Breast epithelium (tissue), 3 donors: ENCODE results near the gene NHP2.

Experiments
- CTCF ChIP-seq, 3 donors: fragments of 450-650 bp; IDR thresholded peaks; one replicate each; pipeline ENCODE4 v1.5.1; 2016 to 2017; ENCODE audit warnings: antibody characterized with exemption in 3 of 3, mild to moderate bottlenecking in 3 of 3, moderate library complexity in 3 of 3
- POLR2A ChIP-seq: fragments of 450-650 bp; IDR thresholded peaks from one replicate; pipeline ENCODE4 v1.6.1; 2016; ENCODE audit warnings: antibody characterized with exemption, mild to moderate bottlenecking, moderate library complexity
- POLR2AphosphoS5 ChIP-seq, 3 donors: sonication (generic); formaldehyde crosslinking; IDR thresholded peaks; one replicate each; pipeline ENCODE4 v1.6.1; 2017; ENCODE audit warnings: antibody characterized with exemption in 3 of 3

GRCh38 chr5:178163772-178164735 lies 10.4 kb upstream of the NHP2 start:
- TF ChIP-seq POLR2A, result no peak
- TF ChIP-seq CTCF (IDR thresholded peaks at IDR 0.05), result peak; percentile 93 to 99 (median 95)
- TF ChIP-seq POLR2AphosphoS5 (IDR thresholded peaks at IDR 0.05), result no peak
